Calu3 (cell line): ENCODE data around the gene LRRC47. TPM values are rescaled to one million over a fixed set of nuclear protein-coding genes. Genes with fewer than 3 reads are reported as not detected.

Source experiments
- BruUV-seq: library from RNA; stranded (reverse); fragments of 400-500 nt; replicated peaks from 2 replicates; lab custom pipeline; 2021; lab: Mats Ljungman, UMichigan
- CTCF ChIA-PET: fragments of 300-600 bp; sonication (Branson Sonifier 250); formaldehyde crosslinking; loops from one replicate; lab custom pipeline; 2022; ENCODE audit warnings: antibody characterized with exemption; lab: Charles Lee
- DNase-seq: peaks from one replicate; pipeline ENCODE4 v3.0.0; 2022
- H3K27ac Mint-ChIP-seq: one replicate; pipeline ENCODE4 v1.8.0; 2022; ENCODE audit warnings: mixed read lengths; ENCODE audit not compliant: unreplicated experiment
- H3K27me3 Mint-ChIP-seq: one replicate; pipeline ENCODE4 v1.8.0; 2022; ENCODE audit warnings: mixed read lengths; ENCODE audit not compliant: unreplicated experiment
- H3K36me3 Mint-ChIP-seq: one replicate; pipeline ENCODE4 v1.8.0; 2022; ENCODE audit warnings: mild to moderate bottlenecking, moderate library complexity, mixed read lengths; ENCODE audit not compliant: insufficient read depth, unreplicated experiment
- H3K4me1 Mint-ChIP-seq: one replicate; pipeline ENCODE4 v1.8.0; 2022; ENCODE audit warnings: mild to moderate bottlenecking, low read depth, mixed read lengths; ENCODE audit not compliant: unreplicated experiment
- H3K4me3 Mint-ChIP-seq: one replicate; pipeline ENCODE4 v1.8.0; 2022; ENCODE audit warnings: mild to moderate bottlenecking, low read depth, moderate library complexity, mixed read lengths; ENCODE audit not compliant: unreplicated experiment
- H3K9me3 Mint-ChIP-seq: one replicate; pipeline ENCODE4 v1.8.0; 2022; ENCODE audit warnings: low read depth, mixed read lengths; ENCODE audit not compliant: unreplicated experiment
- intact Hi-C: fragments of 100-400 bp; cut with micrococcal nuclease; formaldehyde crosslinking; loops from one replicate; pipeline ENCODE4 v1.10.0; 2022; ENCODE audit not compliant: unreplicated experiment
- total RNA-seq: library from RNA; stranded (reverse); gene quantifications from 2 replicates; pipeline ENCODE4 v1.2.3, GENCODE V29; 2022
- TF ChIP-seq, protein P1 (sequence below): fragments of 200-600 bp; IDR thresholded peaks from one replicate; pipeline ENCODE4 v1.8.0; 2022; ENCODE audit warnings: antibody characterized with exemption; ENCODE audit not compliant: unreplicated experiment

The LRRC47 gene
- total RNA-seq, 1 experiment from 2014 or later = 35.8 TPM

GRCh38 chr1:3786468-3787348, 9.6 kb downstream of the LRRC47 start:
- H3K4me1 Mint-ChIP-seq = no peaks in the 10 kb centered on the region
- H3K9me3 Mint-ChIP-seq = no peaks in the 10 kb centered on the region
- intact Hi-C loops = no loop called here
- CTCF ChIA-PET = no interaction called here
- H3K27me3 Mint-ChIP-seq = no peaks in the 10 kb centered on the region
- TF ChIP-seq, protein P1, sequence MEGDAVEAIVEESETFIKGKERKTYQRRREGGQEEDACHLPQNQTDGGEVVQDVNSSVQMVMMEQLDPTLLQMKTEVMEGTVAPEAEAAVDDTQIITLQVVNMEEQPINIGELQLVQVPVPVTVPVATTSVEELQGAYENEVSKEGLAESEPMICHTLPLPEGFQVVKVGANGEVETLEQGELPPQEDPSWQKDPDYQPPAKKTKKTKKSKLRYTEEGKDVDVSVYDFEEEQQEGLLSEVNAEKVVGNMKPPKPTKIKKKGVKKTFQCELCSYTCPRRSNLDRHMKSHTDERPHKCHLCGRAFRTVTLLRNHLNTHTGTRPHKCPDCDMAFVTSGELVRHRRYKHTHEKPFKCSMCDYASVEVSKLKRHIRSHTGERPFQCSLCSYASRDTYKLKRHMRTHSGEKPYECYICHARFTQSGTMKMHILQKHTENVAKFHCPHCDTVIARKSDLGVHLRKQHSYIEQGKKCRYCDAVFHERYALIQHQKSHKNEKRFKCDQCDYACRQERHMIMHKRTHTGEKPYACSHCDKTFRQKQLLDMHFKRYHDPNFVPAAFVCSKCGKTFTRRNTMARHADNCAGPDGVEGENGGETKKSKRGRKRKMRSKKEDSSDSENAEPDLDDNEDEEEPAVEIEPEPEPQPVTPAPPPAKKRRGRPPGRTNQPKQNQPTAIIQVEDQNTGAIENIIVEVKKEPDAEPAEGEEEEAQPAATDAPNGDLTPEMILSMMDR = no peak
- peaks cover 30% of the 10 kb centered on the region for H3K36me3 Mint-ChIP-seq
- no peak overlapping the region for H3K4me3 Mint-ChIP-seq
- no peak overlapping the region for H3K27ac Mint-ChIP-seq
- no peak for DNase-seq
- BruUV-seq = no TSS peak

GRCh38 chr1:3785456-3786157, 10.7 kb downstream of the LRRC47 start:
- H3K27ac Mint-ChIP-seq = no peak overlapping the region
- CTCF ChIA-PET = no interaction called here
- DNase-seq = no peak
- no peaks in the 10 kb centered on the region for H3K4me1 Mint-ChIP-seq
- no peak overlapping the region for H3K4me3 Mint-ChIP-seq
- no peaks in the 10 kb centered on the region for H3K9me3 Mint-ChIP-seq
- TF ChIP-seq, protein P1 = no peak
- BruUV-seq = no TSS peak
- H3K27me3 Mint-ChIP-seq = no peaks in the 10 kb centered on the region
- H3K36me3 Mint-ChIP-seq = peaks cover 31% of the 10 kb centered on the region
- intact Hi-C loops = no loop called here

DNA sequence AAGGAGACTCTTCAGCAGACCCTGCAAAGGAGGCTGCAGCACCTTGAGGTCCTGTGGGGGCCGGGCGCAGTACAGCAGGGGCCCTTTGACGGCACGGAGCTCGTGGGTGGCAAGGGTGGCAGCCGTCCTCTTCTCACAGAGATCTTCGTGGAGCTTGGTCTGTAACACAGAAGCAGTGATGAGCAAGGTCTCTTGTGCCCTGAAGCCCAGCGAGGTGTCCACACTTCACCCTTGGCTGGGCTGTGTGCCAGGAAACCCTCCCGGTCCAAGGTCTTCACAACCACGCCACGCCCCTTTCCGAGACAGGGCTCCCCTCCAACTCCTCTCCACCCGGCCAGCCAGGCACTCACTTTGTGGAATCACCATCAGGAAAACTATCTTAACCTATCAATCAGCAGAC, 11.3 kb downstream of the LRRC47 start:
- H3K9me3 Mint-ChIP-seq = no peaks in the 10 kb centered on the region
- BruUV-seq = no TSS peak
- CTCF ChIA-PET = no interaction called here
- H3K4me1 Mint-ChIP-seq = no peaks in the 10 kb centered on the region
- no peak for DNase-seq
- no peak overlapping the region for H3K27ac Mint-ChIP-seq
- H3K27me3 Mint-ChIP-seq = no peaks in the 10 kb centered on the region
- H3K36me3 Mint-ChIP-seq = peaks cover 37% of the 10 kb centered on the region
- intact Hi-C loops = no loop called here
- TF ChIP-seq, protein P1 = no peak
- no peak overlapping the region for H3K4me3 Mint-ChIP-seq

- BruUV-seq = no TSS peak
- CTCF ChIA-PET = interaction anchor here (0.6 kb wide), 1 partner anchor 10 kb away, joined by 3 read pairs; no protein-coding TSS in a partner anchor
- no peak for DNase-seq
- Mint-ChIP-seq H3K4me3 (no peak overlapping the region), H3K9me3 (no peaks in the 10 kb centered on the region), H3K36me3 (peaks cover 45% of the 10 kb centered on the region), H3K27me3 (no peaks in the 10 kb centered on the region), H3K27ac (no peak overlapping the region), H3K4me1 (no peaks in the 10 kb centered on the region)
- TF ChIP-seq, protein P1 = no peak
- intact Hi-C loops = no loop called here
Measured at GRCh38 chr1:3783651-3784474, 12.4 kb downstream of the LRRC47 start.
